Peyer's patch (tissue), 4 donors: Measurements from ENCODE around the gene BNIP1.

Source experiments
- CTCF ChIP-seq, 6 experiments: fragments of 450-650 bp in 4 of 6; fragments of 200-600 bp in 2 of 6; sonication (generic) in 1 of 6; IDR thresholded peaks; one replicate each; pipeline ENCODE4 v1.5.1; 2017 to 2019; ENCODE audit warnings: antibody characterized with exemption in 6 of 6, mild to moderate bottlenecking in 3 of 6, moderate library complexity in 1 of 6
- POLR2A ChIP-seq, 2 donors: fragments of 450-650 bp; IDR thresholded peaks; one replicate each; pipeline ENCODE4 v1.5.1; 2017; ENCODE audit warnings: antibody characterized with exemption in 2 of 2, mild to moderate bottlenecking in 2 of 2, moderate library complexity in 2 of 2

GRCh38 chr5:173172166-173172565, 27.8 kb downstream of the BNIP1 start:
- TF ChIP-seq CTCF (IDR thresholded peaks at IDR 0.05) (no peak), POLR2A (IDR thresholded peaks at IDR 0.05) (no peak)
